Measurements from ENCODE around the gene SLC43A2.

The SLC43A2 gene

GRCh38 chr17:1643999-1644492, 15.4 kb upstream of the SLC43A2 start:
- no peak for DNase-seq (ENCODE audit: low read depth in 2 of 2)

DNA sequence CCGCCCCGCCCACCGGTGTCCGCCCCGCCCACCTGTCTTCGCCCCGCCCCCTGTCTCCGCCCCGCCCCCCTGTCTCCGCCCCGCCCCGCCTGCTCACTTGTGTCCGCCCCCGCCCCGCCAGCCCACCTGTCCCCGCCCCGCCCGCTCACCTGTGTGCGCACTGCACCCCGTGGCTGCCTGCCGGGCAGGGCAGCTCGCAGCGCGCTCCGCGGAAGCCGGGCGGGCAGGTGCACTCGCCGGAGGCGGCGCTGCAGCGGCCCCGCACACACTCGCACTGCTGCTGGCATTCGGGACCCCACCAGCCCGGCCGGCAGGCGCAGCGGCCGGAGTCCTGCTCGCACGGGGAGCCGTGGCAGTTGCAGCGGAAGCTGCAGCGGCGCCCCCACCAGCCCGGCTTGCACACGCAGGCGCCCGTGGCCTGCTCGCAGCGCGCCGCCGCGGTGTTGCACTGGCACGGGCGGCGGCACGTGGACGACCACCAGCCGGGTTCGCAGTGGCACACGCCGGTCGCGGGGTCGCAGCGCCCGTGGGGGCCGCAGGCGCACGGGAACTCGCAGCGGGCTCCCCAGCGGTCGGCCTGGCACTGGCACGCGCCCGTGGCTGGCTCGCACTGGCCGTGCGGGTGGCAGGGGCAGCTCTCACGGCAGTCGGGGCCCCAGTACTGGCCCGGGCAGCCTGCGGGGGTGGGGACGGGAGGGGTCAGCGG, 14.8 kb upstream of the SLC43A2 start:
- peak; percentile 26 to 27 for DNase-seq (ENCODE audit: low read depth in 2 of 2)

DNA sequence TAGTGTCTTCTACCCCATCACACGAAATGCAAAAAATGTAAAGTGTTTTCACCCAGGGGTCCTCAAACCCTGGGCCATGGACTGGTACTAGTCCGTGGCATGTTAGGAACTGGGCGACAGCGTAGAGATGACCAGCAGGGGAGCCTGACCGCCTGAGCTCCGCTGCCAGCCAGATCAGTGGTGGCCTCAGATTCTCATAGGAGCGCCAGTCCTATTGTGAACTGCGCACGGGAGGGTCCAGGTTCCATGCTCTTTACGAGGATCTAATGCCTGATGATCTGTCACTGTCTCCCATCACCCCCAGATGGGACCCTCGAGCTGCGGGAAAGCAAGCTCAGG, 12.4 kb upstream of the SLC43A2 start:
- no peak for DNase-seq (ENCODE audit: low read depth in 2 of 2)

DNA sequence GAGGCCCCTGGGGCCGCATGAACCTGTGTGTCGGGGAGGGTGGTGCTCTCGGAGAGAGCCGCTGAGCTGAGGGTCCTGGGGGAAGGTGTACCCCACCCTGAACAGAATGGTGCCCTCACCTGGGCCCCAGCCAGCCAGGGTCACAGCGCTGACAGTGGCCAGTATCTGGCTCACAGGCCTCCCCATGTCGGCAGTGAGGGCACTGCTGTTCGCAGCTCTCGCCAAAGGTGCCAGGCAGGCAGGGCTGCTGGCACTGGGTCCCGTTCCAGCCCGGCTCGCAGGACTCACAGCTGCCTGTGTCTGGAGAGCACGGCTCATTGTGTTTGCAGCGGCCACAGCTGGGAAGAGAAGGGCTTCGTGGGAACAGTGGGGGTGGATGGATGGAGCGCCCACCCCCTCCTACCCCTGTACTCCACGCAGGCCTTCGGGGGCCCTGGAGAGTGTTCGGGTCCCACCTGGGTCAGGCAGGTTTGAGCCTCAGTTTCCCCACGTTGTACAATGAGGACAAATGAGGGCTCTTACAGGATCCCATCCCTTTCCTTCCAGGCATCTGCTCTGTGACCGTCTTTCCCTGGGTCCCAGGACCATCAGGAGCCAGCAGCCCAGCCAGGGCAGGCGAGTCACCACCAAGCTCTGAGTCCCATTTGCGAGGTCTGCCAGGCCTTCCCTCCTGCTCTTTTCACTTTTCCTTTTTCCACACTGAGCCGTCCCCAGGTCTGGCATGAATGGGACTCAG, 11.9 kb upstream of the SLC43A2 start:
- no peak for DNase-seq (ENCODE audit: low read depth in 2 of 2)

GRCh38 chr17:1639549-1640180, 11.0 kb upstream of the SLC43A2 start:
- DNase-seq (ENCODE audit: low read depth in 2 of 2) = no peak

DNA sequence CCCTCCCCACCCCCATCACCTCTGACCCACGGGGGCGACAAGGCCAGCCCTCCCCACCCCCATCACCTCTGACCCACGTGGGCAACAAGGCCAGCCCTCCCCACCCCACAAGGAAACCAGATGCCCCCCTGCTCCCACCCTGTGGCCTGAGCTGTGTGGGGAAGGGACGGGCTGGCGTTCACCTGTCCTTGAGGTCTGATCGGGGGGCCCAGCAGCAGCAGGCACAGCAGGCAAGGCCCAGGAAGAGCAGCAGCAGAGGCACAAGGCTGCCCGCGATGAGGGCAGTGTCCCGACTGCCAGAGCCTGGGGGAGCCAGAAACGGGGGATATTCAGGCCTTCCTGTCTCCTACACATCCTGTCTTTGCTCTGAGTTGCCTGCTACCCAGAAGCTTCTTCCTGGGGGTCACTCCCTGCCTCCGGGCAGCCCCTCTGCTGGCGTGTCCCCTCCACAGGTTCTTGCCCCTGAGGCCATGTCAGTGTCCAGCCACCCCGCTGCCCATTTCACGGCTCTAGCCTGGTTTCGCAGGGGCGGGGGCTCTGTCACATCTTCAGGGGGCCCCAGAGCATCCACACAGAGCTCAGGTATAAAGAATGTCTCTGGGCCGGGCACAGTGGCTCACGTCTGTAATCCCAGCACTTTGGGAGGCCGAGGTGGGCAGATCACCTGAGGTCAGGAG, 10.1 kb upstream of the SLC43A2 start:
- no peak for DNase-seq (ENCODE audit: low read depth in 2 of 2)

DNA sequence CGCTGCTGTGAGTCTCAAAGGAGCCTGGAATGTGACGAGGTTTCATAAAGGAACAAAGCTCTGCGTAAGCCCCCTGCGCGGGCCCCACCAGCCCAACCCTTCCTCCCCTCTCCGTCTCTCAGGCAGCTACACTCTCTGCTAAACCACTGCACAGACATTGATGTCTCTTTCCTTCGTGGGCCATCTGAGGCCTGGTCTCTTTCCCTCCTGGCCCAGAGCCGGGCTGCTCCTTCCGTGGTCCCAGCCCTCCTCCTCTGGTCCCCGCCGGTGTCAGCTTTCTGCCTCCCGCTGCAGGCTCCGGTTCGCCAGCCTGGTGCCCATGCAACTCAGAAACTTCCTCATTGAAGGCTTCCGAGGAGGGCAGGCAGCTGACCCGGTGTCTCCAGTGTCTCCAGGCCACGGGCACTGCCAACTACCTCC, 9.5 kb upstream of the SLC43A2 start:
- DNase-seq (ENCODE audit: low read depth in 2 of 2) = no peak

- DNase-seq (ENCODE audit: low read depth in 2 of 2) = no peak
These were observed 8.2 kb upstream of the SLC43A2 start for GRCh38 chr17:1636732-1637285.

- no peak for DNase-seq (ENCODE audit: low read depth in 2 of 2)
These were observed 7.2 kb upstream of the SLC43A2 start for GRCh38 chr17:1635675-1636465.

- no peak for DNase-seq (ENCODE audit: low read depth in 2 of 2)
These were observed 6.4 kb upstream of the SLC43A2 start for GRCh38 chr17:1634841-1635650.

- no peak for DNase-seq (ENCODE audit: low read depth in 2 of 2)
These were observed 2.0 kb upstream of the SLC43A2 start for GRCh38 chr17:1630662-1631061.

- peak; percentile 54 to 60 for DNase-seq (ENCODE audit: low read depth in 2 of 2)
These were observed 1.1 kb upstream of the SLC43A2 start for GRCh38 chr17:1629504-1630310.

GRCh38 chr17:1628856-1629503, 346 bp upstream of the SLC43A2 start:
- peak; percentile 78 to 79 for DNase-seq (ENCODE audit: low read depth in 2 of 2)

- DNase-seq (ENCODE audit: low read depth in 2 of 2) = no peak
These were observed 1.3 kb downstream of the SLC43A2 start for GRCh38 chr17:1627182-1627981.

DNA sequence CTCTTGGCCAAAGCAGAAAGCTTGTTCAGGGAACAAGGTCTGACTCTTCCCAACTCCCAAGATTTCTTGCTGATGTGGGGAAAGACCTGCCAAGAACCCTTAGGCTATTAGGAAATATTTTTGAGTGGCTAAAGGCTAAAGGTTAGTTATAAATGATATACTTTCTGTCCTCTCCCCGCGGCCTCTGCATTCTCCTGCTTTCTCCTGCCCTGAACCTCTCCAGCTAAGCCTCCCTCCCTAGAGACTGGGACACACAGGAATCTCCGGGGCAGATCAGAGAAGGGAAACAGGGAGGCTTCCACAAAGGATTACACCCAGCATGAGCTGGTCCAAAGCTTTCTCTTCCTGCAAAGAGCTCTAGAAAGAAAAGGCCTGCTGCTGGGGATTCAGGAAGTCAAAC, 2.3 kb downstream of the SLC43A2 start:
- DNase-seq (ENCODE audit: low read depth in 2 of 2) = no peak

DNA sequence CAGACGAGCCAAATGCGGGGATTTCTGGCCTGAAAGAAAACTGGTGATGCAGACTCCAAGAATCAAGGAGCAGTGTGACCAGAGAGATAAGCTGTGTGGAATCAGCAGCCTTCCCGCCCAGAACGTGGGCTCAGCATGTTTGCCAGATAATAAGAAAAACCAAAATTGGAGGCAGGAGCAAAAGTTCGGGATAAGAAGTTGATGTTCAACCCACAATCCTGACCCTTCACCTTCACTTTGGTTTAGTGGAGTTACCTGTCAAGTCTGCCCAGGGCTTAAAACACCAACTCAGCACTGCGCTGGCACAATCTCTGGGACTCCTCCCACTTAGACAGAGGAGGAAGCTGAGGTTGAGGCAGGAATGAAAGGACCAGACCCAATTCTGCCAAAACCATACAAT, 3.1 kb downstream of the SLC43A2 start:
- no peak for DNase-seq (ENCODE audit: low read depth in 2 of 2)

DNA sequence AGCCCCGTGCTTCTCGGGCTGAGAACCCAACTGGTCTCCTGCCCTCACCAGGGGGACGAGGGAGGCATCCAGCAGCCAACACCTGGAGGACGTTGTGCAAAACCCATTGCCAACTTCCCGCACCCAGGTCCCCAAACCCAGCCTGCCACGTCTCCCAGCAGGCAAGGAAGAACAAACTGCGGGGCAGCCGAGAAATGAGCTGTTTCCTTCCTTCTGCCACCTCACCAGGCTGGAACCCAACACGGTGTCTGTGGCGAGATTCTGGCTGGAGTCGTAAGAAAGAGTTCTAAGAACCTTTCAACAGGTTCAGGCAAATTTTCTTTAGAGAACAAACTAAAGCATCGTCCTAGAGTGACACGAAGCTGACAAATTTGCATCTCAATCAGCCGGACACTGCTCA, 3.6 kb downstream of the SLC43A2 start:
- no peak for DNase-seq (ENCODE audit: low read depth in 2 of 2)

- DNase-seq (ENCODE audit: low read depth in 2 of 2) = no peak
These were observed 4.0 kb downstream of the SLC43A2 start for GRCh38 chr17:1624650-1625049.

All from activated CD8-positive, alpha-beta memory T cell treated with anti-CD3 and anti-CD28 coated beads for 4 hours (primary cell).